ENCODE results near the gene WNT3.
"Not testable (repeated sequence)": the region's sequence is repeated elsewhere in the genome, so short reads cannot be mapped to it uniquely, and the experiment has no call there.

WNT3 gene

DNA sequence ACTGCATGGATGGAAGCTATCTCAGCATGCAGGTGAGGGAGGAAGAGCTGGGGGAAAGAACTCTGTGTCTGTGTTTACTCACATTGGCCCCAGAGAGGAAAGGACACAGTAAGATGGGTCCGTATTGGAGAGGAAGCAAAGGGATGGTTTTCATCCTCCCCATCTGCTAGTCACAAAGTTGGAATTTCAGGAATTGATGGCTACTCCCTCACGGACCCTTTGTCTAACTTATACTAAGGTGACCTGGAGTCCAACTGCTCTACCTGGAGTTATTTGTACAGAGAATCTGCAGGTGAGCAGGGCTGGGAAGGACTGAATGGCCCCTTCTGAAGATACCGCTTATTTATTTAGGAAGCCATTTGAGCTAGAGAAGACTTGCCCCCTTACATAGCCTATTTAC, 55.1 kb downstream of the WNT3 start:
- DNase-seq, result no peak

DNA sequence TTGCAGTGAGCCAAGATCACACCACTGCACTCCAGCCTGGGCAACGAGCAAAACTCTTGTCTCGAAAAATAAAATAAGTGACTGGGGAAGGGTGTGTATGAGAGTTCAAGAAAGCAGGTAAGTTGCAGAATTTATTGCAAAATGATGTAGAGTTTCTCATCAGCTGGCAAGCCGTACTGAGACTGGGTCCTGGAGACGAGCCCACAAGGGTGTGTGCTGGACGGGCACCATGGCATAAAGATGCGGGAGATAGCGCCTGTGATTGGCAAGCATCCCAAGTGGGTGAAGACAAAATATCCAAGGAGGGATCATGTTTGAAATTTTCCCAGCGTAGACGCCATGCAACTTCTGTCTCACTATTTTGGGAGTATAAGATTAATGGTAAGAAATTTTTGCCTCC, 59.4 kb downstream of the WNT3 start:
- no peak for DNase-seq

GRCh38 chr17:46758614-46759013, 59.9 kb downstream of the WNT3 start:
- no peak for DNase-seq

- DNase-seq, result not testable (repeated sequence)
These were observed 60.9 kb downstream of the WNT3 start for GRCh38 chr17:46757588-46757987.

DNA sequence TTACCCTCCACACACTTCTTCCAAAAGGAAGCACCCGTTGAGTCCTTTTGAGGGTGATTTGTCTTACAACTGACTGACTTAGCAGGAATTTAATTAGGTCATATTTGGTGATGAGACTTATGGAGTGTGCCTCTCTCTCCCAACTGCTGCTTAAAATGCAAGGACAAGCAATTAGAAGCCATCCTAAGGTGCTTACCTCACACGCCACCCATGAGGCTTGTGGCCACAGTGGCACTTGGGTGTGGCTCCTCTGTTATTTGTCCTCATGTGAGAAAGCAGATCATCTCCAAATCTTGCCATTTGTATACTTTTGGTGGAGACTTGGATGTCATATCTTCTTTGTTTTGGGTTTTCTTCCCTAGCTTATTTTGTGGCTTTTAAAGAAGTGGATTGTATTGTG, 61.6 kb downstream of the WNT3 start:
- DNase-seq, result no peak

GRCh38 chr17:46756081-46756735, 62.3 kb downstream of the WNT3 start:
- DNase-seq, result no peak

- DNase-seq, result no peak
These were observed 64.7 kb downstream of the WNT3 start for GRCh38 chr17:46753776-46754175.

DNA sequence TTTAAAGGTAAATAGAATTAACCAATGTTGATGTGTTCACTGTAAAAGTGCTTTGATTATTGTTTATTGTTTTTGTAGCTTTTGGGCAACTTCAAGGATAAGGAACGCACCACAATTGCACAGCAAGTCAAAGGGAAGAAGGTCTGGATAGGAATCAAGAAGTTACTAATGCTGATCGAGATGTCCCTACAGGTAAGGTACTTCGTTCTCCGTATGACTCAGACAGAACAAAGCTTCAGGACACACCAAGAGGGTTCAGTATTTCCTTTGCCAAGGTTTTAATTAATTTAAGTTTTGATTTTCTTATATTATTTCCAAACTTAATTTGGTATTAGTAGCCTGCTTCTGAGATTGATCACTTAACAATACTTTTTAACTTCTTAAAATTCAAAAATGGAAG, 67.1 kb downstream of the WNT3 start:
- no peak for DNase-seq

GRCh38 chr17:46745376-46745775, 73.1 kb downstream of the WNT3 start:
- peak; percentile 1 to 13 for DNase-seq

DNA sequence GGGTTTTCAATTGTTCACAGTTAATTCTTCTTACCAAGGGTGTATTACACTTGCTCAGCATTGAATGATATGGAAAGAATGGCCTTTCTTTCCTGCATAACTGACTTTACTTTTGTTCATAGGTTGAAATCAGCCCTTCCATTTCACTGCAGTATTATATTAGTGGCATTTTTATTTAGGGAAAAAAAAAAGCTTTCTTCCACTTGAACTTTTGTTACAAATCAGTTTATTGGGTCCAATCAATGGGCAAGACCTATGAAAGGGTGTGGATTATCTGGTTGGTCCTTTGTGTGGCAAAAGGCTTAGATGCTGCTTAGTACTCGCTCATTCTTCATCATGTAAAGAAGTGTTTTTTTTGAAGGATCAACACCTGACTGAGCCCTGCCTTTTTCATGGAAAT, 74.1 kb downstream of the WNT3 start:
- DNase-seq, result no peak

DNA sequence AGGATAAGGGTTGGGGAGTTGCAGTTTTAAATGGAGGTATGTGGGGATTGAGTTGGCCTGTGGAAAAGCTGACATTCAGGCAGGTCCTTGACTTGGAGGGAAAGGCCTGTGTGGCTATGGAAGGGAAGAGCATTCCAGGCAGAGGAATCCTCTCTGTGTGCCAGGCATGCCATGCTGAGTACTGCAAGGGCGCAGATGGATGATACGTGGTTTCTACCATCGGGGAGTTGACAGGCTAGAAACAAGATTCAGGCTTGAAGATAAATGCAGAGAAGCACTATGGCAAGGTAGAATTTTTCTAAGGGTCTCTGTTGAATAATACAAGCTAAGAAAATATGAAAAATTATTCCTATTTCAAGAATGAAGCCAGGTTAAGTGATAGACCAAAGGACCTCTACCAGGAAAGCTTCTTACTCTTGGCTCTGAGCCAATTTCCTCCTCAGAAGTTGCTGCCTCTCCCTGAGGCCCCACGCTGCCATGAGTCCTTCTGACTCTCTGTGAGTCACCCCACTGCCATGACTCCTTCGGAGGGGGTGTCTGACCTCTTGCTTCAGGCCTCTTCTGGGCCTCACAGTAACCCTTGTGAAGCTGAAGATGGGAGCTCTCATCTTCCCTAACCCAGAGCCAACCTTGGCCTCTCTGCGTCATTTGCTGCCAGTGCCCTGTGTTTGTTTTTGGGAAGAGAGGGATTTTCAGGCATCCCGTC, 75.8 kb downstream of the WNT3 start:
- peak; percentile 31 to 38 for DNase-seq

DNA sequence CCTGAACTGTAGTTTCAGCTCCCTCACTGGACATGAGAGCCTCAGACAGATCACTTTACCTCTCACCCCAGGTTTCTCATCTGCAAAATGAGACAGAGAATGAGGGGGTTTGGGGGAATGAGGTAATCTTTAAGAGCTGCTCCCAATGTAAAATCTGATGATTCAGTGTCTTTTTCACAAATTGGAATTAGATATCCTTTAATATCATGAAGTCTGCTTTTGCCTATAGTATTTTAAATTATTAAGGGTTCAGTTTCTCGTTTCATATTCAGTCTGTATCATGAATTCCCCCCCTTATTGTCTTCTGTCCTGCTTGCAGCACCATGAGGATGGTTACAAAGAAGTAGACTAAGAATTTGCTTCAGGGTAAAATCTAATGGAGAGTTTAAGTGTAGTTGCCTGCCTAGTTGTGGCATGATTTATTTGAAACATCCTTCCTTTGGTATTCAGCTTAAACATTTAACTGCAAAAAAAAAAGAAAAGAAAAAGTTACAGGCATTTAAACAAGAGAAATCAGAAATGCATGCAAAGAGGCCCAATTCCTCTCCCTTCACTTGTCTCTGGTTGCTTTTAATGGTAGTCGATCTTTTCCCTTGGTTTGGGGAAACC, 77.3 kb downstream of the WNT3 start:
- no peak for DNase-seq

DNA sequence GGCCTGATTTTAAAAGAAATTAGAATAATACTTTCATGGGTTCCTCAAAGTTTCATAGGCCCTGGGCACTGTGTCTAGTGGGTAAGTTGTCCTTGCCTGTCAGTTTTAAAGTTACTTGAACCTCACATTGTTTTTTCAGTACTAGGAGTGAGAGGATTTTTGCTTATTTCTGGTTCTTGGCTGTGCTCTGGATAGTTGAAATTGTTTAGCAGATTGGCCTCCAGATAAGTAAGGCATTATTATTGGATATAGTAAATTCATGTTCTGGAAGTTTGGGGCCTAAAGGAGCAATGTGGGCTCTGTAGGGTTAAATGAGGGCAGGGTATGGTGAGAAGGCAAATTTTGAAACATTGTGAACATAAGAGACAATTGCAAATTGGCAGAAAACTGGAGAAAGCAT, 78.5 kb downstream of the WNT3 start:
- no peak for DNase-seq

DNA sequence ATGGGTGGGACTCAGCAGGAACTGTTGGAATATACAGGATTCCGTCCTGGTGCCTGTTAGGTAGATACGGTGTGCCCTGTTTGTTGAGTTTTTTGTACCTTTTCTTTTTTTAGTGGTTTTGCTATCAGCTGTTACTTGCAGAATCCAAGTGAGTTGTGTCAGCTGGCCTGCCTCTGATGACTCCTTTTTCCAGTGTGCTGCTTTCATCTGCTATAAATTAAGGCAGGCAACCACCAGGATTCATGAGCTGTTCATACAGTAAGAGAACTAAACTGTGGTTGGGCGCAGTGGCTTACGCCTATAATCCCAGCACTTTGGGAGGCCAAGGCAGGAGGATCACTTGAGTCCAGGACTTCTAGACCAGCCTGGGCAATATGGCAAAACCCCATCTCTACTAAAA, 79.9 kb downstream of the WNT3 start:
- no peak for DNase-seq

- DNase-seq, result no peak
These were observed 81.2 kb downstream of the WNT3 start for GRCh38 chr17:46737326-46737725.

DNA sequence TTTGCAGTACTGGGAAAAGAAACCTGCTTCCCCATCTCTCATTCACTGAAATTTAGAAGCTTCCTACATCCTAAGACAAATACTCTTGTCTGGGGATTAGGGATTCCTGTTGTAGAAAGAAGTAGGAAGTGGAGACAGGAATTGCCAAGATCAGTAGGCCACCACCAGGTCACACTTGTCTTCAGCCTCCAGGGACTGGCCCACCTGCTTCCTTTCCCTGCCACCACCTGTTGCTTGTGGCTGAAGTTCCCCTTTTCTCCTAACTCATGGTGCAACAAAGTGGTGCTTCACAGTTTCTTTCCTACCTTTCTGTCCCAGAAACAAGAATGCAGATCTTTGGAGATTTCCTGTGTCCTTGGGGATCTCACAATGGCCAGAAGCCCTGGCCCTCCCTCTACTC, 82.4 kb downstream of the WNT3 start:
- peak; percentile 44 to 58 for DNase-seq

- no peak for DNase-seq
These were observed 84.5 kb downstream of the WNT3 start for GRCh38 chr17:46733837-46734475.

GRCh38 chr17:46732754-46733398, 85.6 kb downstream of the WNT3 start:
- no peak for DNase-seq

GRCh38 chr17:46732160-46732559, 86.3 kb downstream of the WNT3 start:
- DNase-seq, result no peak

GRCh38 chr17:46730679-46731078, 87.8 kb downstream of the WNT3 start:
- no peak for DNase-seq

GRCh38 chr17:46730026-46730425, 88.5 kb downstream of the WNT3 start:
- DNase-seq, result no peak

GRCh38 chr17:46727572-46728348, 90.7 kb downstream of the WNT3 start:
- no peak for DNase-seq

DNA sequence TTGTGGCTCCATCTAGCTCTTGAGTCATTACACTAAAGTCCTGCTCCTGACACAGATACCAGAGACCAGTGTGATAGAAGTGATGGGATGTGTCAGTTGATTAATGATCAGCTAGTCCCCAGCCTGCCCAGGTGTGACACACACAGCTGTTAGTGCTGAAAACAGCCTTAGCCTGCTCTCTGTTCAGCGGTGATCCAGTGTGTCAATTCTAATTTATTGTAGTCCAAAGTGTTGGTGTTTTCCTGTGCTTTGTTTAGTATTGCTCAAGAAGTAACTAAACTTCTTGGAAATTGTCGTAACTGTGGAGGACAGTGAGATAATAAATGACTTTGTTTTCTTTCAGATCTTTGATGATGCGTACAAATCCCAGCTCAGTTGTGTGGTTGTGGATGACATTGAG, 92.3 kb downstream of the WNT3 start:
- no peak for DNase-seq
